PC-9 (cell line): ENCODE results near the gene POLD4.

Experiments used
- EZH2 ChIP-seq: fragments of 200-600 bp; sonication (generic); IDR thresholded peaks from 2 replicates; pipeline ENCODE4 v1.8.0; 2017; ENCODE audit warnings: antibody characterized with exemption, low read depth
- TF ChIP-seq, protein P1 (sequence below): fragments of 200-600 bp; sonication (generic); conservative IDR thresholded peaks from 2 replicates; pipeline ENCODE4 v1.6.1; 2017; ENCODE audit warnings: mixed run types, antibody characterized with exemption, mild to moderate bottlenecking, moderate library complexity

- TF ChIP-seq, protein P1, sequence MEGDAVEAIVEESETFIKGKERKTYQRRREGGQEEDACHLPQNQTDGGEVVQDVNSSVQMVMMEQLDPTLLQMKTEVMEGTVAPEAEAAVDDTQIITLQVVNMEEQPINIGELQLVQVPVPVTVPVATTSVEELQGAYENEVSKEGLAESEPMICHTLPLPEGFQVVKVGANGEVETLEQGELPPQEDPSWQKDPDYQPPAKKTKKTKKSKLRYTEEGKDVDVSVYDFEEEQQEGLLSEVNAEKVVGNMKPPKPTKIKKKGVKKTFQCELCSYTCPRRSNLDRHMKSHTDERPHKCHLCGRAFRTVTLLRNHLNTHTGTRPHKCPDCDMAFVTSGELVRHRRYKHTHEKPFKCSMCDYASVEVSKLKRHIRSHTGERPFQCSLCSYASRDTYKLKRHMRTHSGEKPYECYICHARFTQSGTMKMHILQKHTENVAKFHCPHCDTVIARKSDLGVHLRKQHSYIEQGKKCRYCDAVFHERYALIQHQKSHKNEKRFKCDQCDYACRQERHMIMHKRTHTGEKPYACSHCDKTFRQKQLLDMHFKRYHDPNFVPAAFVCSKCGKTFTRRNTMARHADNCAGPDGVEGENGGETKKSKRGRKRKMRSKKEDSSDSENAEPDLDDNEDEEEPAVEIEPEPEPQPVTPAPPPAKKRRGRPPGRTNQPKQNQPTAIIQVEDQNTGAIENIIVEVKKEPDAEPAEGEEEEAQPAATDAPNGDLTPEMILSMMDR: no peak
- no peak for TF ChIP-seq EZH2
These were observed 44.2 kb downstream of the POLD4 start for GRCh38 chr11:67309166-67309565.
